Measurements from ENCODE around the gene XYLT1.

DNA sequence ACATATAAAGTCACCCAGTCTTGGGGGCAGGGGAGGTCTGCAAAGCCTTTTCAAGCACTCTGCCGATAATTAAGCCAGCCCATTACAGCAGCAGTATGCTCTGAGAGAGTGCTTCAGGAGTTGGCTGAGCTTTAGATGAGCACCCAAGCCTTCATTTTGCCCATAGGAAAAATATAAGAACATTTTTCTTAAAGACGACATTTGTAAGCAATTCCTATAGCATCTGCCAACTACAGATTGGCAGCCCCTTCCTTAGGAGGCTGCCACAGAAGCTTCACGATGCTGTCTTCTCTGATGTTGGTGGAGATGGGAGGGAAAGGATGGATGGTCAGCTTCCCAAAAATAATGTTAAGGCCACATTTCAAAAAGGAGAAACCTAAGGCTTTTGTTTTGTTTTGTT, 367.5 kb downstream of the XYLT1 start:
- TF ChIP-seq, protein P1, sequence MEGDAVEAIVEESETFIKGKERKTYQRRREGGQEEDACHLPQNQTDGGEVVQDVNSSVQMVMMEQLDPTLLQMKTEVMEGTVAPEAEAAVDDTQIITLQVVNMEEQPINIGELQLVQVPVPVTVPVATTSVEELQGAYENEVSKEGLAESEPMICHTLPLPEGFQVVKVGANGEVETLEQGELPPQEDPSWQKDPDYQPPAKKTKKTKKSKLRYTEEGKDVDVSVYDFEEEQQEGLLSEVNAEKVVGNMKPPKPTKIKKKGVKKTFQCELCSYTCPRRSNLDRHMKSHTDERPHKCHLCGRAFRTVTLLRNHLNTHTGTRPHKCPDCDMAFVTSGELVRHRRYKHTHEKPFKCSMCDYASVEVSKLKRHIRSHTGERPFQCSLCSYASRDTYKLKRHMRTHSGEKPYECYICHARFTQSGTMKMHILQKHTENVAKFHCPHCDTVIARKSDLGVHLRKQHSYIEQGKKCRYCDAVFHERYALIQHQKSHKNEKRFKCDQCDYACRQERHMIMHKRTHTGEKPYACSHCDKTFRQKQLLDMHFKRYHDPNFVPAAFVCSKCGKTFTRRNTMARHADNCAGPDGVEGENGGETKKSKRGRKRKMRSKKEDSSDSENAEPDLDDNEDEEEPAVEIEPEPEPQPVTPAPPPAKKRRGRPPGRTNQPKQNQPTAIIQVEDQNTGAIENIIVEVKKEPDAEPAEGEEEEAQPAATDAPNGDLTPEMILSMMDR (IDR thresholded peaks at IDR 0.05), result no peak
- TF ChIP-seq POLR2A (IDR thresholded peaks at IDR 0.05), result no peak

Data from thyroid gland (tissue), 4 donors.